WTC11 (cell line): Measurements from ENCODE around the gene TRIM41. TPM values are rescaled to one million over a fixed set of nuclear protein-coding genes. Genes with fewer than 3 reads are reported as not detected.
A peak's percentile ranks its signal among the peaks of the same experiment; 100 is the strongest.

Source experiments
- ATAC-seq: fragments of 200-7000 bp; cut with Tn5 transposase; 2 replicates; pipeline ENCODE4 v1.10.0; 2021; ENCODE audit warnings: mild to moderate bottlenecking, moderate library complexity
- CTCF ChIA-PET: fragments of 300-600 bp; sonication (Branson Sonifier 250); formaldehyde crosslinking; loops from one replicate; lab custom pipeline; 2021; ENCODE audit warnings: antibody characterized with exemption; lab: Charles Lee
- POLR2A ChIA-PET: fragments of 350-600 bp; sonication (Branson Sonifier 250); formaldehyde crosslinking; loops from one replicate; lab custom pipeline; 2021; ENCODE audit warnings: antibody characterized with exemption; lab: Charles Lee
- DNase-seq: peaks from one replicate; pipeline ENCODE4 v3.0.0; 2021; ENCODE audit warnings: low spot score
- H3K27ac Mint-ChIP-seq: 2 replicates; pipeline ENCODE4 v1.8.0; 2021; ENCODE audit warnings: mixed read lengths
- H3K27me3 Mint-ChIP-seq: 2 replicates; pipeline ENCODE4 v1.8.0; 2021; ENCODE audit warnings: low read depth, mild to moderate bottlenecking, moderate library complexity, mixed read lengths
- H3K36me3 Mint-ChIP-seq: 2 replicates; pipeline ENCODE4 v1.8.0; 2021; ENCODE audit warnings: mixed read lengths
- H3K4me1 Mint-ChIP-seq: 2 replicates; pipeline ENCODE4 v1.8.0; 2022; ENCODE audit warnings: mixed read lengths
- H3K4me3 Mint-ChIP-seq: 2 replicates; pipeline ENCODE4 v1.8.0; 2021; ENCODE audit warnings: mild to moderate bottlenecking, moderate library complexity, mixed read lengths
- H3K9me3 Mint-ChIP-seq: 2 replicates; pipeline ENCODE4 v1.8.0; 2021; ENCODE audit warnings: mixed read lengths
- ATF1 ChIP-seq: sonication (generic); formaldehyde crosslinking; IDR thresholded peaks from 2 replicates; pipeline ENCODE4 v1.8.1; 2023; ENCODE audit warnings: mild to moderate bottlenecking, moderate library complexity, missing genetic modification reagents
- EMX1 ChIP-seq: fragments of 250-450 bp; sonication (Bioruptor Pico); IDR thresholded peaks from 2 replicates; pipeline ENCODE4 v1.8.0; 2021; ENCODE audit warnings: mild to moderate bottlenecking
- GABPB1 ChIP-seq: sonication (generic); formaldehyde crosslinking; IDR thresholded peaks from 2 replicates; pipeline ENCODE4 v1.8.1; 2023; ENCODE audit warnings: mild to moderate bottlenecking, missing genetic modification reagents
- HMGA2 ChIP-seq: fragments of 250-450 bp; sonication (Bioruptor Pico); IDR thresholded peaks from 2 replicates; pipeline ENCODE4 v1.4.0; 2021; ENCODE audit warnings: mild to moderate bottlenecking, moderate library complexity
- MYBL2 ChIP-seq: sonication (generic); formaldehyde crosslinking; IDR thresholded peaks from 2 replicates; pipeline ENCODE4 v1.8.1; 2023; ENCODE audit warnings: mild to moderate bottlenecking, moderate library complexity, missing genetic modification reagents
- NR3C1 ChIP-seq: sonication (generic); formaldehyde crosslinking; conservative IDR thresholded peaks from 2 replicates; pipeline ENCODE4 v1.8.1; 2023; ENCODE audit warnings: low read depth, mild to moderate bottlenecking, missing genetic modification reagents
- RORB ChIP-seq: fragments of 250-450 bp; sonication (Bioruptor Pico); IDR thresholded peaks from 2 replicates; pipeline ENCODE4 v1.9.0; 2021; ENCODE audit warnings: mild to moderate bottlenecking
- SP1 ChIP-seq: sonication (generic); formaldehyde crosslinking; conservative IDR thresholded peaks from 2 replicates; pipeline ENCODE4 v1.8.1; 2022; ENCODE audit warnings: missing genetic modification reagents
- TCF7 ChIP-seq: sonication (generic); formaldehyde crosslinking; IDR thresholded peaks from 2 replicates; pipeline ENCODE4 v1.8.0; 2022; ENCODE audit warnings: mild to moderate bottlenecking, low read depth, missing genetic modification reagents, moderate library complexity
- TEAD1 ChIP-seq: sonication (generic); formaldehyde crosslinking; IDR thresholded peaks from 2 replicates; pipeline ENCODE4 v1.8.0; 2022; ENCODE audit warnings: mild to moderate bottlenecking, missing genetic modification reagents
- ZNF121 ChIP-seq: sonication (generic); formaldehyde crosslinking; IDR thresholded peaks from 2 replicates; pipeline ENCODE4 v1.8.0; 2023; ENCODE audit warnings: missing genetic modification reagents
- ZNF232 ChIP-seq: sonication (generic); formaldehyde crosslinking; IDR thresholded peaks from 2 replicates; pipeline ENCODE4 v1.8.0; 2022; ENCODE audit warnings: mild to moderate bottlenecking, missing genetic modification reagents
- ZNF416 ChIP-seq: fragments of 250-450 bp; sonication (Bioruptor Pico); IDR thresholded peaks from 2 replicates; pipeline ENCODE4 v1.9.0; 2021; ENCODE audit warnings: mild to moderate bottlenecking, inconsistent platforms
- total RNA-seq: library from RNA; stranded (reverse); gene quantifications from 3 replicates; pipeline ENCODE4 v1.2.3, GENCODE V29; 2021
- TF ChIP-seq, protein P1 (sequence below): fragments of 200-600 bp; IDR thresholded peaks from 2 replicates; pipeline ENCODE4 v1.8.0; 2022; ENCODE audit warnings: antibody characterized with exemption
- TF ChIP-seq, protein P2 (sequence below): sonication (generic); formaldehyde crosslinking; IDR thresholded peaks from 2 replicates; pipeline ENCODE4 v1.8.0; 2023; ENCODE audit warnings: mild to moderate bottlenecking, missing genetic modification reagents
- TF ChIP-seq, protein P3 (sequence below): fragments of 250-450 bp; sonication (Bioruptor Pico); IDR thresholded peaks from 2 replicates; pipeline ENCODE4 v1.8.0; 2021; ENCODE audit warnings: mild to moderate bottlenecking
- TF ChIP-seq, protein P4 (sequence below): sonication (generic); formaldehyde crosslinking; IDR thresholded peaks from 2 replicates; pipeline ENCODE4 v1.8.0; 2022; ENCODE audit warnings: mild to moderate bottlenecking, missing genetic modification reagents
- TF ChIP-seq, protein P5 (sequence below): sonication (generic); formaldehyde crosslinking; IDR thresholded peaks from 2 replicates; pipeline ENCODE4 v1.8.0; 2022; ENCODE audit warnings: mild to moderate bottlenecking, missing genetic modification reagents
- TF ChIP-seq, protein P6 (sequence below): sonication (generic); formaldehyde crosslinking; IDR thresholded peaks from 2 replicates; pipeline ENCODE4 v1.8.1; 2023; ENCODE audit warnings: mild to moderate bottlenecking, moderate library complexity, missing genetic modification reagents
- TF ChIP-seq, protein P7 (sequence below): sonication (generic); formaldehyde crosslinking; IDR thresholded peaks from 2 replicates; pipeline ENCODE4 v1.8.0; 2023; ENCODE audit warnings: missing genetic modification reagents

Gene TRIM41
- total RNA-seq, 1 experiment from 2014 or later: 33.5 TPM

DNA sequence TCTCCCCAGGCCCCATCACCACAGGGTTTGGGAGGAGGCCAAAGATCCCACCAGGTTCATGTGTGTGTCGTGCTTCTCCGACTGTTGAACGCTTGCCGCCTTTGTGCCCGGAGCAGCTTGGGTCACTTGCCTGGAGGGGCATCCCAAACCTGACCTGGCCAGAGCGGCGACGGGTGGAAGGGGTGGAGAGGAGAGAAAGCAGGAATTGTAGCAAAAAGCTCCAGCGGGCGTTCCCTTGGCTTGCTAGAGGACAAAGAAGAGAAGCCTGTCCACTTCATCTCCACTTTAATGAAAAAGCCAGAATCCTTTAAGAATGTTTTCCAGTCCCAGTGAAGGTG, 2.9 kb upstream of the TRIM41 start (continued):
- TF ChIP-seq, protein P1, sequence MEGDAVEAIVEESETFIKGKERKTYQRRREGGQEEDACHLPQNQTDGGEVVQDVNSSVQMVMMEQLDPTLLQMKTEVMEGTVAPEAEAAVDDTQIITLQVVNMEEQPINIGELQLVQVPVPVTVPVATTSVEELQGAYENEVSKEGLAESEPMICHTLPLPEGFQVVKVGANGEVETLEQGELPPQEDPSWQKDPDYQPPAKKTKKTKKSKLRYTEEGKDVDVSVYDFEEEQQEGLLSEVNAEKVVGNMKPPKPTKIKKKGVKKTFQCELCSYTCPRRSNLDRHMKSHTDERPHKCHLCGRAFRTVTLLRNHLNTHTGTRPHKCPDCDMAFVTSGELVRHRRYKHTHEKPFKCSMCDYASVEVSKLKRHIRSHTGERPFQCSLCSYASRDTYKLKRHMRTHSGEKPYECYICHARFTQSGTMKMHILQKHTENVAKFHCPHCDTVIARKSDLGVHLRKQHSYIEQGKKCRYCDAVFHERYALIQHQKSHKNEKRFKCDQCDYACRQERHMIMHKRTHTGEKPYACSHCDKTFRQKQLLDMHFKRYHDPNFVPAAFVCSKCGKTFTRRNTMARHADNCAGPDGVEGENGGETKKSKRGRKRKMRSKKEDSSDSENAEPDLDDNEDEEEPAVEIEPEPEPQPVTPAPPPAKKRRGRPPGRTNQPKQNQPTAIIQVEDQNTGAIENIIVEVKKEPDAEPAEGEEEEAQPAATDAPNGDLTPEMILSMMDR: no peak
- TF ChIP-seq, protein P2, sequence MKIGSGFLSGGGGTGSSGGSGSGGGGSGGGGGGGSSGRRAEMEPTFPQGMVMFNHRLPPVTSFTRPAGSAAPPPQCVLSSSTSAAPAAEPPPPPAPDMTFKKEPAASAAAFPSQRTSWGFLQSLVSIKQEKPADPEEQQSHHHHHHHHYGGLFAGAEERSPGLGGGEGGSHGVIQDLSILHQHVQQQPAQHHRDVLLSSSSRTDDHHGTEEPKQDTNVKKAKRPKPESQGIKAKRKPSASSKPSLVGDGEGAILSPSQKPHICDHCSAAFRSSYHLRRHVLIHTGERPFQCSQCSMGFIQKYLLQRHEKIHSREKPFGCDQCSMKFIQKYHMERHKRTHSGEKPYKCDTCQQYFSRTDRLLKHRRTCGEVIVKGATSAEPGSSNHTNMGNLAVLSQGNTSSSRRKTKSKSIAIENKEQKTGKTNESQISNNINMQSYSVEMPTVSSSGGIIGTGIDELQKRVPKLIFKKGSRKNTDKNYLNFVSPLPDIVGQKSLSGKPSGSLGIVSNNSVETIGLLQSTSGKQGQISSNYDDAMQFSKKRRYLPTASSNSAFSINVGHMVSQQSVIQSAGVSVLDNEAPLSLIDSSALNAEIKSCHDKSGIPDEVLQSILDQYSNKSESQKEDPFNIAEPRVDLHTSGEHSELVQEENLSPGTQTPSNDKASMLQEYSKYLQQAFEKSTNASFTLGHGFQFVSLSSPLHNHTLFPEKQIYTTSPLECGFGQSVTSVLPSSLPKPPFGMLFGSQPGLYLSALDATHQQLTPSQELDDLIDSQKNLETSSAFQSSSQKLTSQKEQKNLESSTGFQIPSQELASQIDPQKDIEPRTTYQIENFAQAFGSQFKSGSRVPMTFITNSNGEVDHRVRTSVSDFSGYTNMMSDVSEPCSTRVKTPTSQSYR (CRISPR knock-in tag): no peak
- TF ChIP-seq ZNF121 (CRISPR knock-in tag) (no peak), EMX1 (CRISPR knock-in tag) (no peak)
- TF ChIP-seq, all 79 proteins: peak for 0

DNA sequence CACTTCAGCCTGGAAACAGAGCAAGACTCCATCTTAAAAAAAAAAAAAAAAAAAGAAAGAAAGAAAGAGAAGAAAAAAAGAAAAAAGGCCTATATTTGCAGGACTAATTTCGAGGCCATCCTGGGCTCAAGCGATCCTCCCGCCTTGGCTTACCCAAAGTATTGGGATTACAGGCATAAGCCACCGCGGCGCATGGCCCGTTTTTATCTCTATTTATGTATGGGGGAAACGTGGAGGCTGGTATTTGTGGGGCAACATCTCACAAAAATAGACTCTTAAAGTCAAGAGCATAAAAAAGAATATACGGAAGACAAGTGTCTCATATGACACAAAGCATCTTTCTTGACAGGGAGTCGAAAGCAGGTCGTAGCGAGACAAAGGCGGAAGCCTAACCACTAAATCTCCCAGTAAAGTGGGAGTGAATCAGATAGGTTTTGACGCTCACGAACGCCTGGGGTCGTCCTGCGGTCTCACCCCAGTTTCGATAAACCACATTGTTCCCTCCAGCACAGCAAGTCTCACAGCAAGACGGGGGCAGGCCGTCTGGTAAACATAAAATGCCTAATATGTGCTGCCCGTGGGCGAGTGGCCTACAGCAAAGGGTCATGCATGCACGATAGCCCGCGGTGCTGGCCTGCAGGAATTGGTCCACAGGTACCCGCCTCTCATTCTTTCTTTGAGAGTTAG, 1.8 kb upstream of the TRIM41 start:
- POLR2A ChIA-PET: interaction anchor here (1.1 kb wide), 1 partner anchor 22 kb away, joined by 3 read pairs; the partner anchor contains the start of gene RACK1
- CTCF ChIA-PET: interaction anchor here (2.6 kb wide), 1 partner anchor 37 kb away, joined by 16 read pairs; no protein-coding TSS in a partner anchor
- Mint-ChIP-seq H3K9me3 (no peaks in the 10 kb centered on the region), H3K27me3 (peaks cover 26% of the 10 kb centered on the region), H3K4me3 (peak overlapping the region; percentile 99), H3K4me1 (peaks cover 27% of the 10 kb centered on the region)
- ATAC-seq: no peak
- DNase-seq: peak; percentile 45
- 0 out of 2 replicates have a peak, but pooled peaks have one; percentile 32 for TF ChIP-seq ZNF416 (CRISPR knock-in tag)
- TF ChIP-seq, protein P3, sequence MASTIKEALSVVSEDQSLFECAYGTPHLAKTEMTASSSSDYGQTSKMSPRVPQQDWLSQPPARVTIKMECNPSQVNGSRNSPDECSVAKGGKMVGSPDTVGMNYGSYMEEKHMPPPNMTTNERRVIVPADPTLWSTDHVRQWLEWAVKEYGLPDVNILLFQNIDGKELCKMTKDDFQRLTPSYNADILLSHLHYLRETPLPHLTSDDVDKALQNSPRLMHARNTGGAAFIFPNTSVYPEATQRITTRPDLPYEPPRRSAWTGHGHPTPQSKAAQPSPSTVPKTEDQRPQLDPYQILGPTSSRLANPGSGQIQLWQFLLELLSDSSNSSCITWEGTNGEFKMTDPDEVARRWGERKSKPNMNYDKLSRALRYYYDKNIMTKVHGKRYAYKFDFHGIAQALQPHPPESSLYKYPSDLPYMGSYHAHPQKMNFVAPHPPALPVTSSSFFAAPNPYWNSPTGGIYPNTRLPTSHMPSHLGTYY (CRISPR knock-in tag): no peak
- TF ChIP-seq, all 79 proteins: peak for 1
- H3K27ac Mint-ChIP-seq: peak overlapping the region; percentile 92
- no peaks in the 10 kb centered on the region for H3K36me3 Mint-ChIP-seq

DNA sequence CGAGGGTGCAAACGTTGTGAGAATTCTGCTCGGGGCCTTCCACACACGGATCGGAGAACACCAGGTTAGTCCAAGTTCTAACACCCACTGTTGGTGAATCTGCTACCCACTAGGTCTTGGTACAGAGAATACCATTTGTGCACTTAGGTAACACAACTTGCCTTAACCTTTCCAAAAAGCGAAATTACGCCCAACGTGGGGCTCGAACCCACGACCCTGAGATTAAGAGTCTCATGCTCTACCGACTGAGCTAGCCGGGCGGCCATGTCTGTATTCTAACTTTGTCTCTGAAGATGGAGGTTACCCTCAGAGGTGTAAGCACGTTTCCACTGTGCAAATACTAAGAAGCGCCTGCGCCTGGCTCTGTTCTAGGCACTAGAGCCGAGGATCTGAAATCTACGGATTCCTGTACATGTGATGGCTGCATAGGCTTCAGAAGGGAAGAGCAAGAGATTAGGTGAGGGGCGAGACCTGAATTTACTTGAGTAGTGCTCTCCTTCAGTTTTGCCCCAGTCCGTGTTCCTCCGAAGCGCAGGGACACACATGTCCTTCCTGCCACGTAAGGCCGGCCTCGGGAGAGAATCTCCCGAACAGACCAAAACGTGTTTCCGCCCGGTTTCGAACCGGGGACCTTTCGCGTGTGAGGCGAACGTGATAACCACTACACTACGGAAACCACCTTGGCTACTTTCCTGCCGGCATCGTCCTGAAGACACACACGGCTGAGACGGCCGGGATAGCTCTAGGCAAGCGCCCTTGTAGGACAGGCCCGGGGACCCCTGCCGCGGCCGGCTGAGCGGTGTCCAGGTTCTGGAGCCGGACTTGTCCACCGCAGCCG, 1.1 kb upstream of the TRIM41 start:
- CTCF ChIA-PET: interaction anchor here (1.0 to 2.6 kb wide), 3 partner anchors 15 to 38 kb away, joined by 5 to 16 read pairs (median 6); partner anchors contain the start of gene TRIM7
- Mint-ChIP-seq H3K4me3 (peak overlapping the region; percentile 99), H3K36me3 (peaks cover 2% of the 10 kb centered on the region; the same call in 1 of the 2 replicates), H3K27me3 (peaks cover 20% of the 10 kb centered on the region), H3K27ac (peak overlapping the region; percentile 92), H3K4me1 (peaks cover 23% of the 10 kb centered on the region), H3K9me3 (no peaks in the 10 kb centered on the region)
- DNase-seq (peak; percentile 99), ATAC-seq (peak; percentile 58)
- POLR2A ChIA-PET: interaction anchor here (1.0 to 2.1 kb wide), 3 partner anchors 15 to 30 kb away, joined by 3 to 6 read pairs (median 3); partner anchors contain the start of gene RACK1
- TF ChIP-seq ZNF232 (CRISPR knock-in tag): 0 out of 2 replicates have a peak, but pooled peaks have one; percentile 36
- no peak for TF ChIP-seq RORB (CRISPR knock-in tag)
- no peak for TF ChIP-seq TCF7 (CRISPR knock-in tag)
- TF ChIP-seq, protein P4, sequence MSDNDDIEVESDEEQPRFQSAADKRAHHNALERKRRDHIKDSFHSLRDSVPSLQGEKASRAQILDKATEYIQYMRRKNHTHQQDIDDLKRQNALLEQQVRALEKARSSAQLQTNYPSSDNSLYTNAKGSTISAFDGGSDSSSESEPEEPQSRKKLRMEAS (CRISPR knock-in tag): peak; percentile 63
- TF ChIP-seq GABPB1 (CRISPR knock-in tag): peak; percentile 34; the same call in 1 of the 2 replicates
- 0 out of 2 replicates have a peak, but pooled peaks have one; percentile 84 for TF ChIP-seq EMX1 (CRISPR knock-in tag)
- no peak for TF ChIP-seq ATF1 (CRISPR knock-in tag)
- peak; percentile 70 for TF ChIP-seq SP1 (CRISPR knock-in tag)
- TF ChIP-seq, protein P5, sequence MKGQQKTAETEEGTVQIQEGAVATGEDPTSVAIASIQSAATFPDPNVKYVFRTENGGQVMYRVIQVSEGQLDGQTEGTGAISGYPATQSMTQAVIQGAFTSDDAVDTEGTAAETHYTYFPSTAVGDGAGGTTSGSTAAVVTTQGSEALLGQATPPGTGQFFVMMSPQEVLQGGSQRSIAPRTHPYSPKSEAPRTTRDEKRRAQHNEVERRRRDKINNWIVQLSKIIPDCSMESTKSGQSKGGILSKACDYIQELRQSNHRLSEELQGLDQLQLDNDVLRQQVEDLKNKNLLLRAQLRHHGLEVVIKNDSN (CRISPR knock-in tag): no peak; the same call in 1 of the 2 replicates
- TF ChIP-seq HMGA2: peak; percentile 15; the same call in 1 of the 2 replicates
- no peak for TF ChIP-seq NR3C1
- TF ChIP-seq TEAD1 (CRISPR knock-in tag): peak; percentile 94
- peak; percentile 11; the same call in 1 of the 2 replicates for TF ChIP-seq MYBL2 (CRISPR knock-in tag)
- TF ChIP-seq, protein P6, sequence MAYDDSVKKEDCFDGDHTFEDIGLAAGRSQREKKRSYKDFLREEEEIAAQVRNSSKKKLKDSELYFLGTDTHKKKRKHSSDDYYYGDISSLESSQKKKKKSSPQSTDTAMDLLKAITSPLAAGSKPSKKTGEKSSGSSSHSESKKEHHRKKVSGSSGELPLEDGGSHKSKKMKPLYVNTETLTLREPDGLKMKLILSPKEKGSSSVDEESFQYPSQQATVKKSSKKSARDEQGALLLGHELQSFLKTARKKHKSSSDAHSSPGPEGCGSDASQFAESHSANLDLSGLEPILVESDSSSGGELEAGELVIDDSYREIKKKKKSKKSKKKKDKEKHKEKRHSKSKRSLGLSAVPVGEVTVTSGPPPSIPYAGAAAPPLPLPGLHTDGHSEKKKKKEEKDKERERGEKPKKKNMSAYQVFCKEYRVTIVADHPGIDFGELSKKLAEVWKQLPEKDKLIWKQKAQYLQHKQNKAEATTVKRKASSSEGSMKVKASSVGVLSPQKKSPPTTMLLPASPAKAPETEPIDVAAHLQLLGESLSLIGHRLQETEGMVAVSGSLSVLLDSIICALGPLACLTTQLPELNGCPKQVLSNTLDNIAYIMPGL (CRISPR knock-in tag): peak; percentile 100
- TF ChIP-seq, protein P7, sequence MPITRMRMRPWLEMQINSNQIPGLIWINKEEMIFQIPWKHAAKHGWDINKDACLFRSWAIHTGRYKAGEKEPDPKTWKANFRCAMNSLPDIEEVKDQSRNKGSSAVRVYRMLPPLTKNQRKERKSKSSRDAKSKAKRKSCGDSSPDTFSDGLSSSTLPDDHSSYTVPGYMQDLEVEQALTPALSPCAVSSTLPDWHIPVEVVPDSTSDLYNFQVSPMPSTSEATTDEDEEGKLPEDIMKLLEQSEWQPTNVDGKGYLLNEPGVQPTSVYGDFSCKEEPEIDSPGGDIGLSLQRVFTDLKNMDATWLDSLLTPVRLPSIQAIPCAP (CRISPR knock-in tag): peak; percentile 49; the same call in 1 of the 2 replicates
